NOMO-1 treated with DMSO at 0.1 percent for 48 hours (cell line): Measurements from ENCODE around the gene KMT2E.

Experiments used
- DNase-seq: peaks from one replicate; lab custom pipeline; 2025; ENCODE audit not compliant: unreplicated experiment; lab: John Stamatoyannopoulos, UW

The KMT2E gene

GRCh38 chr7:105006367-105007136 is 7.5 kb upstream of the KMT2E start:
- DNase-seq, result no peak

DNA sequence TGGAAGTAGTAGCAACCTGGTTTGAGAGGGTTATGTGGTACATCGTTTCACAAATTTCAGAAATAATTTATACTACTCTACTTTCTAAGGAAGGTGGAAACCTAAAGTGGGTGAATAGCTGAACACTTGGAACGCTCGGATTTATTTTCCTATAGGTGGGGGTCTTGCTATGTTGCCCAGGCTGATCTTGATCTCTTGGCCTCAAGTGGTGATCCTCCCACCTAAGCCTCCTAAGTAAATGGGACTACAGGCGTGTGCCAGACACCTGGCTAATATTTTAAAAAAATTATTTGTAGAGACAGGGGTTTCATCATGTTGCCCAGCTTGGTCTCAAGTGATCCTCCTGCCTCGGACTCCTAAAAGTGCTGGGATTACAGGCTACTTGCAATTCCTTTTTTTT is 6.7 kb upstream of the KMT2E start:
- no peak for DNase-seq

DNA sequence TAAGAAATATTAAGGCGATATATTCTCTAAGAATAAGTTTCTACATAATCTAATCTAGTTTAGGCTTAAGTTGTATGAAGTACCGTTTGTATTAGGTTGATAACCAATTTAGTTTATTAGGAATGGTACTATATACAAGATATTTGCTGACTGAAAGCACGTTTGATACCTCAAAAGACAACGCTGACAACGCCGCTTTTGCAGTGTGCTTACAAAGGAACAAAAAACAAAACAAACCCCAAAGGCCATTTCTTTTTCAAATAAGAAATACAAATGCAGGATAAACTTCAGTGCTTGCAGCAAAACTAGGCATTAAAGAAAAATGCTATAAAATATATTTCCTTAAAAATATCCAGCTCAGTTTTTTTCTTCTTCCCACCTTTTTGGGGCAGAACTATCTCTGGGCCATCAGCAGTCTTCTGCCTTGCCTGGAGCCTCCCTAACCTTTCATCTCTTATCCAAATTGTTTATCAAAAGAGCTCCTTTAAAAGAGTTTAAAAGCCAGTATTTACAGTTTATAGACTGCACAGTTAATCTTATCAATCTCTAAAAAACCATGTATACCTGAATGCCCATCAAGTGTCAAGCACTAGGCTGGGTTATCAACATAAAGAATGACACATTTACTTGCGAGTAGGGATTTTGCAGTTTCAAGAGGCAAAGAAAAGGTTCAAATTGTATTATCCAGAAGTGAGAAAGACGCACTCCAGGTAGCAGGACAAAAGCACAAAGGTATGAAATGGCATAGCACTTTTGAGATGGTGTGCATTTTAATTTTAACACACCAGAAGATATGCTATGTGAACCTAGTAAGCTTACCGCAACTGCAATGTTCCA is 4.1 kb upstream of the KMT2E start:
- DNase-seq, result no peak

DNA sequence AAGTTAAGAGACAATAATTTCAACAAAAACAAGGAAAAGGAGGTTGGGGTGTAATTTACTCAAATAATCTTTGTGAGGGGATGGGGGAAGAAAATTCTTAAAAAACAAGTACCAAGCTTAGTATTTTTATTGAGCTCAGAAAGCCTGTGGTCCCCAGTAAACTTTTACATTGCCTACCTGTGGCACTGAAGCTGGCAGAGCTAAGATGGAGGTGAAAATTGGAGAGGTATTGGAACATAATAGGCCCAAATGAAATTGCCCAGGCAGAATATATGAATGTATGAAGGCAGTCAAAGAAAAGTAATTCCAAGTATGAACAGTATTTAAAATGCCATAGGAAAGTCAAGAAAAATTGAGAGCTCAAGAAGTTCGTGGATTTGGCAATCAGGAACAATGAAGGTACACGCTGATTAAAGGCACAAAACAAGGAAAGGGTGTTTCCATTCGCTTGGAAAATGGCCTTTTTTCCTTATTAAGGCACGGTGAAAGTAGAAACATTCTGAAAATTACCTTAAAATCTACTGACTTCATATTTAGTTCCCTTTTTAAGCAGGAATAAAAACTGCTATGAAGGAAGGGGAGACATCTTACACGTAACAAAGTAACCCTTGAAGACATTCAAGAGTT is 3.4 kb upstream of the KMT2E start:
- no peak for DNase-seq

DNA sequence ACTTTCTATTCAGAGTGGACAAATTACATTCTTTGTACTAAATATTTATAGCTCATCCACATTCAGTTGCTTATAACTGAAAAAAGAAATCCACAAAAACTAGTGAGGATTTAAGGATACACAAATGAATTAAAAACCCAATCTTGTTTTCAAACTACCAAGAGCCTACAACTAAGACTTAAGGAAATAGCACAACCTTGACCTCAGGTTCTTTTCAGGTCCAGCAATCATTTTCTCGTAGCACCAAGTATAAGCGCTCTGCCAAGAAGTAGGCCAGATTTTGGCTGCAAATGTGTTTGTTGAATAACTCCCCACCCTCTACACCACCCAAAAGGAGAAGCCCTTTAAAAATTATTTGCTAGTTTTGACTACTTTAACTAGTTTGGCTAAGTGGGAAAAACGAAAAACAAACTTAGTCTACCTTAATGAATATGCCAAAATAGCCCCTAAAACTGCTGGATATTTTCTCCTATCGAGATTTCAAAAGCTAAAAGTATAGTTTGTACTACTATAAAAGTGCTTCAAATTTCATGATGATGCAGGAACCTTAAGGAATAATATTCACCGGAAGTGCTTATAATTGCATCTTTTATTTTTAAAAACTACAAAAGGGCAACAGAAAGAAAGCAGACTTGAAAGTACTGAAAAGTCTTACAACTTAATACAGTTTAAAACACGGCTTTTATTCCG is 2.7 kb upstream of the KMT2E start:
- peak; percentile 18 for DNase-seq

GRCh38 chr7:105011831-105012502 is 2.0 kb upstream of the KMT2E start:
- DNase-seq, result no peak

DNA sequence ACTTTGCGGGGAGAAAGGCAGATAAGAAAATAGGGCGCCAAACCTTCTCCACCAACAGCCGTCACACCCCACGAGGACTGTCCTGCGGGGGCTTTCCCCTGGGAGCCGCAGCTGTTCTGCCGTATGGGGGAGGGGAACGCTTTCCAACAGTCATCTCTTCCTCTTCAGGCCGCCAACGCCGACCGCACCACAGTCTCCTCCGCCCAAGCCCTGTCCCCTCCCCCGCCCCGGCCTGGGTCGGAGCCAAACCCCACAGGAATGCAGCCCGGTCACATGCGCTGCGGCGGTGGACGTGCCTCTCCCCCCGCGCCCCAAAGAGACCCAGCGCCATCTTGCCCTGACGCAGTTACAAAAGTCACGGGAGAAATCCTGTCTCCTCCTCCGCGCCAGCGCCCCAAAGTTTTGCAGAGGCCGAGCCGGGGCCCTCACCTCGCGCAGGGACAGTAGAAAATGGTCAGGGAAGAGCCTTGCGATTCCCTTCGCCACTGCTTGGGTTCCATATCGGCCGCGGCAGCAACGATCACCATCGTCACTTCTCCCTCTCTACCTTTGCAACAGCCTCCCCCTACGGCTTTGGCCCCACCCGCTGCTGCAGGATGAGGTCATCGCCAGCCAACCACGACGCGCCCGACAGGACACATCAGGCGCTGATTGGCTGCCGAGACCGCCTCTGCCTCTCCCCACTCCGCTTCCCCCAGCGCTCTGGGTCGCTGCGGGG is 1.3 kb upstream of the KMT2E start:
- peak; percentile 79 for DNase-seq

DNA sequence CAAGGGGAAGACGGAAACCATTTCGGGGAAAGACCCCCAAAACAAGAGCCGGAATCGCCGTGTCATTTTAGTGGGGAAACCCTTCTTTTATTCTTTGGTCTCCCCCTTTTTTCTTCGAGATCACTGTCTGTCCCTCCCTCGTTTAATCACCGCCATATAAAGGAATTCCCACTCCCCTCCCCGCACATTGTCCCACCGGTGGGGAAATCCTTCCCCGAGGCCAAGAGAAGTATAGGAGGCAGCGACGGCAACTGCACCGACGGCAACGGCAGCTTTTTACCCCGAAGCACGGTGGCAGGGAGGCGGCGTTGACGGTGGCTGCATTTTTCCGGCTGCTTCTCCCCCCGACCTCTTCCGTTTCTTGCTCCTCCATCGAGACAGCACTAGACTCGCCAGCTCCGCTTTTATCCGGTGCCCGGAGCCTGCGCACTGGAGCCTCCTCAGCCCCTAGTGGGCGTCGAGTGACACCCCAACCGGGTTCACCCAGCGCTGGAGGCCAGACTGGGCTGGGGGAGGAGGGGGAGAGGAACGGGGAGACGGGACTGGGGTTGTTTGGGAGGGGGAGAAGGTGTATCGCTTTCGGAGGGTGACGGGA is 687 bp upstream of the KMT2E start:
- DNase-seq, result peak; percentile 50

DNA sequence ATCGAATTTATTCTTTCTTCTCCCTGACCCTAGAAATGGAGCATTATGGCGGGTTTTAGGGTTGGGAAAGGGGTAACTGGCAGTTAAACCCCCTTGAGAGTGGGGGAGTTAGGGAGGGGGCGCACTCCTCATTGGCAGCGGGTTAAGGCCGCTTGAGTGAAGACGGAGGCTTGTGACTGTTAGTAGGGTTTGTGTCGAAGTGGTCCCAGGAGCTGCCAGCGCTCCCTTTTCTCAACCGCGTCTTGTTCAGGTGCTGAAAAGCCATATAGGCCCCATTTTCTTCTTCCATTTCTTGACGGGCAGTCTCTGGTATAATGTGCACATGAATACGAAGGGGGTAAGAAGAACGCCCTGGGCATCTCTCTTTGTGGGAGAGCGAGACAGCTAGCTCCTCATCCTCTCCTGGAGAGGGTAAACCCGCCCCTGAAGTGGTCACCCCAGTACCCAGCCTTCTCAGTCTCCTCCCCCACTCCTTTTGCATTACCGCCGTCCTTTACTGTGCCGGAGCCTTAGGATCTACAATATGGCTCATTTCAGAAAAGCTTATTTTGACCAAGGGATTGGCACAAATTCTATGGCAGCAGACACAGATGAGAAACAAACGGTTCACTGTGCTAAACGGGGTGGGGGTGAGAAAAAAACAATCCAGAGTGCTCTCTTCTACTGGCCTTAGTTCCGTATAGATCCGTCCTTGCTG is 836 bp downstream of the KMT2E start:
- DNase-seq, result peak; percentile 18

GRCh38 chr7:105015390-105015965 is 1.5 kb downstream of the KMT2E start:
- no peak for DNase-seq

DNA sequence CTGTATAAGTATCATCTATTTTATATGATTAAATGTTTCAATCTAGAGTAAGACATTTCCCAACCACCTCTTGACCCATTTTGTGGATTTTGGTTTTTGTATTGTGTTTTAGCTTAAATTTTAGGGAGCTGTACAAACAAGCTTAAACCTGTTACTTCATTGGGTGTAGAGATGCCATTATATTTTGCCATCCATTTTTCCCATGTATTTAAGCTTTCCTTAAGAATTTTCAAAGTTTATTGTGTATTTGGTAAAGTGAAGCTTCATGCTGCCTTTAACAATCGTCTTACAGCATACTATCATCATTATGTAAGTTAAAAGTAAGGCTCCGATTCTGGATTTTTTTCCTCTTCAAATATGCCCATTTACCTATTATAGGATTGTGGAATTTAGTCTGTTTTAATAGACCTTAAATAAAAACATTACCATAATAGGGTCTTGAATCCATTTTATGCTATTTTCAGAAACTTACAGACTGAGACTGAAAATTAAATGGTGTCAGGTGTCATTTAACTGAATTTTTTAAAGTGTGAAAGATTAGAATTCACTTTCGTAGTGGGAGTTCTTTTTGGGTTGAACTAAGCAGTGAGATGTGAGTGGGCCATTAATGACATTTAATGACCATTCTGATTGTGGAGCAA is 2.2 kb downstream of the KMT2E start:
- DNase-seq, result no peak

- DNase-seq, result no peak
Measured at GRCh38 chr7:105016709-105017656, 3.0 kb downstream of the KMT2E start.

- DNase-seq, result no peak
Measured at GRCh38 chr7:105017657-105018365, 3.8 kb downstream of the KMT2E start.

- DNase-seq, result no peak
Measured at GRCh38 chr7:105019269-105019668, 5.3 kb downstream of the KMT2E start.

GRCh38 chr7:105020926-105021325 is 6.9 kb downstream of the KMT2E start:
- DNase-seq, result peak; percentile 43

DNA sequence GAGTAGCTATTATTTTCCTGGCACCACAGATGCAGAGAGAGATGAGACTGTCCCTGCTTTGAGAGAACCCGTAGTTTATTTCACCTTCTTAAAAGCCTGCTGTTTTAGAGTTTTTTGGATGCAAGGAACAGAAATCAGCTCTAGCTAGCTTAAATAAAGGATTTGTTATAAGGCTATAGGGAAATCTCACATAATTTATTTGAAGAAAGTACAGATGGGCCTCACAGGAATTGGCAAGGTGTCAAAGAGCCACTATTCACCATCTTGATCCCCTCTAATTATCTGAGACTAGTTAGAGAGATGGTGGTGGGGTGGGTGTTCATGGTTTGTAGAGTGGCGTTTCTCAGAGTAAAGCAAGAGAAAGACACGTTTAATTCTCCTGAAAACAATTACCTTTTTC is 7.3 kb downstream of the KMT2E start:
- no peak for DNase-seq

DNA sequence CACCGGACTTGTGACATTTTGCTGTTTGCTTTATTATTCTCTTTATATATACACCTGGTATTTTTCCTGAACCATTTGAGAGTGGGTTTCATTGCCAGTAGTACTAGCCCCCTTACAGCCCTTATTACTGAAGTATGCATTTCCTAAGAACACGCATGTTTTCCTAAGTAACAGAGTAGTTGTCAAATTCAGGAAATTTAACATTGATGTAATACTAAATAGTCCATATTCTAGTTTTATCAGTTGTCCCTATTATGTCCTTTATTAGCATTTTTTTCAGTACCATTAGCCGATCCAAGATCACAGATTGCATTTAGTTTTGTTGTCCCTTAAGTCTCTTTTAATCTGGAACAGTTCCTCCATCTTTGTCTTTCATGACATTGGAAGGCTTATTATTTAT is 8.0 kb downstream of the KMT2E start:
- DNase-seq, result no peak
